ENCODE measurements around the gene NMUR1.
"Not testable (repeated sequence)": the region's sequence is repeated elsewhere in the genome, so short reads cannot be mapped to it uniquely, and the experiment has no call there.

Gene NMUR1

GRCh38 chr2:231530099-231531011, at the start of gene NMUR1:
NMUR1 (minus strand) TSS chr2:231530445; CDS start chr2:231530361, 84 bp downstream.
- peak; percentile 59 for DNase-seq

- no peak for DNase-seq
Observed at GRCh38 chr2:231579560-231579959, 49.3 kb upstream of the NMUR1 start.

GRCh38 chr2:231578655-231579054, 48.4 kb upstream of the NMUR1 start:
- not testable (repeated sequence) for DNase-seq

- no peak for DNase-seq
Observed at GRCh38 chr2:231576465-231576864, 46.2 kb upstream of the NMUR1 start.

DNA sequence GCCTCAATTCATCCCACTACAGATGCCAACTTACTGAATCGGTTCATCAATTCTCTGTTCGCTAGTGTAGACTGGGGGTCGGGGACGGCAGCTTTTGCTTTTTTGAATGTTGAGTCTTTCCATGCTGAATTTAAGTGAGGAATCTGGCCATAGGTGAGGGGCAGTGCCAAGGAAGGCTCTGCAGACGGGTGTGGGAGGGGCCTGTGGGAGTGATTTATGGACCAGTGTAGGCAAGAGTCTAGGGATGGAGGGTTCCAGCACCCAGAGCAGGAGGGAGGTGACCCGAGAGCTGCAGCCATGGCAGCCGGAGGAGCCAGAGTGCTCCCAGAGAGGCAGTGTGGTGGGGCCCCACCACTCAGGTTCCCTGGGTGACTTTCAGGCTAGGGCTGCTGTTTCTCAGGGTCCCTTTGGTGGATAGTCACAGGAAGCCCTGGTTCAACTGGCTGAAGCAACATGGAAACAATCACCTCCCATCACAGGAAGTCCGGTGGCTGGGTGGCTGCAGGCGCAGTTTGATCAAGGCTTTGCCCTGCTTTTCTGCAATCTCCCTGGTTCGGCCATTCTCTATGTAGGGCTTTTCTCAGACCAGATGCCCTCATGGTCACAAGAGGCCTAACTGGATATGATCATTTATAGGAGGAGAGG, 45.5 kb upstream of the NMUR1 start:
- no peak for DNase-seq

GRCh38 chr2:231573698-231574421, 43.6 kb upstream of the NMUR1 start:
- no peak for DNase-seq

DNA sequence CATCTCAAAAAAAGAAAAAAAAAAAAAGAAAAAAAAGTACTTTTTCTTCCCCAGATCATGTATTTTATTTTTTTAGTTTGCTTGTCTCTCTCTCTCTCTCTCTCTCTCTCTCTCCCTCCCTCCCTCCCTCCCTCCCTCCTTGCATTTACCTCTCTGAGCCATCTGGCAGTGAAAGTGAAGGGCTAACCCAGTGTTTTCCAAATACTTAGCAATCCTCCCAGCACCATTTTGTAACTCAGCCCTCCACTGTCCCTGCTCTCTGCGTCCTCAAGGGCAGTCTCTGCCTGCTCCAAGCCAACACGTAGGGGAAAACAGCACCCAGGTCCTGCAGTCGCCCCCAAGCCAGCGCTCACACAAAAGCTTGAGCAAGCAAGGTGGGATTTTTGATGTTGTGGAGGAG, 42.9 kb upstream of the NMUR1 start:
- no peak for DNase-seq

- DNase-seq = no peak
Observed at GRCh38 chr2:231571661-231572191, 41.5 kb upstream of the NMUR1 start.

- not testable (repeated sequence) for DNase-seq
Observed at GRCh38 chr2:231570915-231571314, 40.7 kb upstream of the NMUR1 start.

DNA sequence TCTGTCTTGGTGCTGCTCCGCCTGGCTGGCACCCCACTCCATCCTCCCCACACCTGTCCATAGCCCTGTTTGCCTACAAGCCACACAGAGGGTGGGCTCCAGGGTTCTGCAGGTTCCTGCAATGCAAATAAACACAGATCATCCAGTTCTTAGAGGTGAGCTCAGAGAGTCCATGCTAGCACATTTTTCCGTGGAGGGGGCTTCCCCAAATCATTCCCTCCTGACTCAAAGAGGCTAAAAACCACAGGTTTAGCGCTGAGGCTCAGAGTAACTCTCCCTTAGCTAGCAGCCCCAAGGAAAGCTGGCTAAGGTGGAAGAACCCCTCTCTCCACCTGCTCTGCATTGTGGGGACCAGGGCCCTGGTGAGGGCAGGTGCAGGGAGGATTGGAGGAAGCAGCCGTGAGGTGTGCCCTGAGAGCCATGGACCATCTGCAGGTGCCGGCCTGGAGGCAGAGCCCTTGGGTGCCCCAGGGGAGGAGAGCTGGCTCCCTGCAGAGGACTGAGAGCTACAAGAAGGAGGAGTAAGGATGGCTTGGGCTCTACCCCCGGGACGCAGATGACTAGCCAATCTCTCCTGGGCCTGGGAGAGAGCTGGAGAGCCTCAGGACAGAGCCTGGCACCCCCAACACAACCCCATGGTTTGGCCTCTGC, 38.7 kb upstream of the NMUR1 start:
- DNase-seq = no peak

DNA sequence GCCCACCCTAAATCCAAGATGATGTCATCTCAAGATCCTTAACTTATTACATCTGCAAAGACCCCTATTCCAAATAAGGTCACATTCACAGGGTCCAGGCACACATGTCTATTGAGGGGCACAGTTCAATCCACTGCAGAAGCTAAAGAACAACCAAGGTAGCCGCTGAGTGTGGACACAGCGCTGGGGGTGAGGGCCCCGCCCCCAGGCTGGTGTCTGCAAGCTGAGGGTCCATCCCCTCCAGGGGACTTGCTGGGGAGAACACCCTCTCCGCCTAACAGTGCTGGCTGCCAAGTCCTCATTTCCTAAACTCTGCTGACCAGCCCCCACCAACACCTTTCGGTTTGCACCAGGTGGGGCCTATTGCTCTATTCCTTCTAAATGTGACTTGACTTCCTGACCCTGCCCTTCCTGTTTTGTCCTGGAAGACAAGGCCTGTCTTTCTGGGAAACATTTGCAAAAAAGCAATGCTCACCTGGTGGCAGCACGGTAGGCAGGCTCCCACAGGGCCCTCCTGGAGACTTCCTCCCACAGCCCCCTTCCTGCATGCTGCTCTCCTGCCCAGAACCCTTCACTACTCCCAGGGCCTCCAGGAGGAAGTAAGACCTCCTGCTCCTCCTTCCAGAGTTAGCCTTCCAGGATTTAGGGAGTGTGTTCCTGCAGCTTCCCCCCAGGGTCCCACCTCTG, 38.0 kb upstream of the NMUR1 start:
- DNase-seq = no peak

- no peak for DNase-seq
Observed at GRCh38 chr2:231567159-231567558, 36.9 kb upstream of the NMUR1 start.

DNA sequence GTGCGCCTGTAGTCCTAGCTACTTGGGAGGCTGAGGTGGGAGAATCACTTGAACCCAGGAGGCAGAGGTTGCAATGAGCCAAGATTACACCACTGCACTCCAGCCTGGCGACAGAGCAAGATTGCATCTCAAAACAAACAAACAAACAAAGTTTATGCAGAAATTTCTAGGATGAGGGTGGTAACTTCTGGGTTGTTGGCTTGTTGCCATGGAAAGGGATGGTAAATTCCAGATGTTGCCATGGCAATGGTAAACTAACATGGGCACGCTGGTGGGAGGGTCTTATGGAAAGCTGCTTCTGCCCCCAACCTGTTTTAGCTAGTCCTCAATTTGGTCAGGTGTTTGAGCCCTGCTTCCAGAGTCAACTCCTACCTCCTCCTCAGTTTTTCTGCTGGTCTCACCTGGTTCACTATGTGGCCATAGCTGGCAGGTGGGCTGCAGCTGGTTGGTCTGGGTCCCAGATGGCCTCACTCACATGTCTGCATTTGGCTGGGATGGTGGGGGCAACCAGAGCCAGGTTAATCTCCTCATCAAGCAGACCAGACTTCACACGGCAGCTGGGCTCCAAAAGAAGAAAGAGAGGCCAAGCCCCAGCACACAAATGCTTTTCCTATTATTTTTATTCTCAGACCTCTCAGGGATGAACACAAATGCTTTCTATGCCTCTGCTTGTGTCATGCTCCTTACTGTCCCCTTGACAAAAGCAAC, 35.8 kb upstream of the NMUR1 start:
- no peak for DNase-seq

- peak; percentile 51 for DNase-seq
Observed at GRCh38 chr2:231563378-231563961, 33.2 kb upstream of the NMUR1 start.

- DNase-seq = peak; percentile 68
Observed at GRCh38 chr2:231557571-231558217, 27.4 kb upstream of the NMUR1 start.

- DNase-seq = no peak
Observed at GRCh38 chr2:231556981-231557380, 26.7 kb upstream of the NMUR1 start.

DNA sequence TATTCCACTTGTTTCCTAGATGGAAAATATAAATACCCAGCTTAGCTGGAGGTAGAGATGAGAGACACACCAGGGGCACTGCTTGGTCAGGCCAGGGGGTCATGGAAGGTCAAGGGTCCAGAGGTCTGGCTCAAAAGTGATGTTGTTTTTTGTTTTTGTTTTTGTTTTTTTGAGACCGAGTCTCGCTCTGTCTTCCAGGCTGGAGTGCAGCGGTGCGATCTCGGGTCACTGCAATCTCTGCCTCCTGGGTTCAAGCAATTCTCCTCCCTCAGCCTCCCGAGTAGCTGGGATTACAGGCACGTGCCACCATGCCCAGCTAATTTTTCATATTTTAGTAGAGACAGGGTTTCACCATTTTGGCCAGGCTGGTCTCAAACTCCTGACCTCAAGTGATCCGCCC, 26.3 kb upstream of the NMUR1 start:
- not testable (repeated sequence) for DNase-seq

DNA sequence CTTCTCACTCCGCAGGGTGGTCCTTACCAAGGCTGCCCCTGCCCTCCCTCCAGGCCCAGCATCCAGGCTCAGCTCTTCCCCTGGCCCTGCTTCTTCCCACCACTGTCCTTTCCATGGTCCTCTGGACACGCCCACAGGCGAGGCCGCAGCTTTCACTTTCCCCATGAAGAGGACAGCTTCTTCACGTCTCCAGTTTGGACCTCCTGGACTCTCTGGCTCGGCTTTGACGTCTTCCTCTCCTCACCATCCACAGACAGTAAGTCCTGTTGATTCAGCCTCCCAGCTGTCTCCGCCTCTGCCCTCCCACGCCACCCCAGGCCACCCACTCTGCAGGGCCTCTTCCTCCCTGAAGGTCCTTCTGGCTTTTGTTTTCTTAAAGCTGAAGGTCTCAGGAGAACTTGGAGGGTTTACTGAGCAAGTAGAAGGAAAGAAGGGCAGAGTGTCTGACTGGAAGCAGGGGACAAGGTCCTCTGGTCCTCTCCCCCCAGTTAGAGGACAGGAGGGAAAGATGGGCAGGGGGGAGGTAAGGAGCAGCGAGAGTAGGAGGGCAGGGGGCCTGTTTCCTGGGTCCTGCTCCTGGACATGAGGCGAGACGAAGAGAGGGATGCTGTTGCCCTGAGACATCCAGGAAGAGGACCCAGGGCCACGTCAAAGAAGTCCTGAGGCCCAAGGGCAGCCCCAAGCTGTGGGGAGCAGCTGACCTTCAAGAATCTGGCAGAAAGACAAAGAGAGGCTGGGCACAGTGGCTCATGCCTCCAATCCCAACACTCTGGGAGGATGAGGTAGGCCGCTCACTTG, 24.7 kb upstream of the NMUR1 start:
- peak; percentile 61 for DNase-seq

DNA sequence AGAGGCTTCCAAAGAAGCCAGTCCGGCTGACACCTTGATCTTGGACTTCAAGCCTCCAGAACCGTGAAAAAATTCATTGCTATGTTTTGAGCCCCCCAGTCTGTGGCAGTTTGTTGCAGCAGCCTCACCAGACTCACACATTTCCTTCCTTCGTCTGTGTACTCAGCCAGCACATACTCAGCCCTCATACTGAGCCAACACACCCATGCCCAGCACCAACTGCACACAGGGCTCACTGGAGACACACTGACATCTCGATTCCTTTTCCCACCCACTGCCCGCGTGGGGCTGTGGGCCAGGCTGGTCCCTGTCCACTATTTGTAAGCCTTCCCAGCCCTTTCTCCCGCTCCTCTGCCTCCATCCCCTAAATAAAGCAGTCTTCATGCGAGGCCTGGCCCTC, 24.1 kb upstream of the NMUR1 start:
- DNase-seq = no peak

- no peak for DNase-seq
Observed at GRCh38 chr2:231552752-231553151, 22.5 kb upstream of the NMUR1 start.

All from right hindlimb (tissue), 1 donor.